Measurements from ENCODE around the gene CALHM3.
"Not testable (repeated sequence)": the region's sequence is repeated elsewhere in the genome, so short reads cannot be mapped to it uniquely, and the experiment has no call there.

The CALHM3 gene

DNA sequence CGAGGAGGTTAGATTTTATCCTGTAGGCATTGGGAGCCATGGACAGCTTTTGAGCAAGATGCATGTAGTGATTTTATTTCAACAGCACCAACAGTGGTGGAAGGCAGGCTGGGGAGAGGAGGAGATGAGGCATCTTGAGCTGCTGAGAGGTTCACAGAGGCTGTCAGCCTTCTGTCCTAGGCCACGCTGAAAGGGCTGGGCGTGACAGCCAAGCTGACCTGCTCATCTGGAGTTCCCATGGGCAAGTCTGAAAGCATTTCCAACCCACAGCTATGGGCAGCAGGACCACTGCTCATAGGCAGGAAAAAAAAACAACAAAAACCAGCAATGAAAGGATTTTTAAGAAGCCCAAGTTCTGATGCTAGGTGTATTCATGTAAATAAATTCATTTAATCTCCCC is 22.1 kb upstream of the CALHM3 start:
- no peak for DNase-seq

GRCh38 chr10:103500481-103500880 is 21.4 kb upstream of the CALHM3 start:
- no peak for DNase-seq

GRCh38 chr10:103499881-103500280 is 20.8 kb upstream of the CALHM3 start:
- no peak for DNase-seq

DNA sequence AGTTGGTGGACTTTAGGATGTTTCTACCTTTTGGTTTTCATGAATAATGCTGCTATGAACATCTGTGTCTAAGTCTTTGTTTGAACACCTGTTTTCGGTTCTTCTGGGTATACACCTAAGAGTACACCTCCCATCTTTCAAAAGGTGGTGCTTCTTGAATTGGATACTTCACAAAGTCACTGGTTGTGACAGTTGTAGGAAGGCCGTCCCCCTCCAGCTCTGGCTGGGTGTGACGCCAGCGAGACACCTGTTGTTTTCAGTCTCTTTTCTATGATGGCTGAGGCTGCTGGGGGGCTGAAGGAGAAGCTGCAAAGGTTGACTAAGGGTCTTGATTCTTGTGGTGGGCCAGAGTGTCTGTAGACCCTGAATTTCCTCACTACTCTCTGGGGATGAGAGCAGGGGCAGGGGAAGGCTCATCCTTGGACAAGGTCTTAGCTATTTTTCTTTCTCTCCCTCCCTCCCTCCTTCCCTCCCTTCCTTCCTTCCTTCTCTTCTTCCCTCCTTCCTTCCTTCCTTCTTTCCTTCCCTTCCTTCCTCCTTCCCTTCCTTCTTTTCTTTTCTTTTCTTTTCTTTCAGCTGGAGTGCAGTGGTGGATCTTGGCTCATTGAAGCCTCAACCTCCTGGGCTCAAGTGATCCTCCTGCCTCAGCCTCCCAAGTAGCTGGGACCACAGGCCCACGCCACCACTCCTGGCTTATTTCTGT is 20.0 kb upstream of the CALHM3 start:
- DNase-seq, result no peak

DNA sequence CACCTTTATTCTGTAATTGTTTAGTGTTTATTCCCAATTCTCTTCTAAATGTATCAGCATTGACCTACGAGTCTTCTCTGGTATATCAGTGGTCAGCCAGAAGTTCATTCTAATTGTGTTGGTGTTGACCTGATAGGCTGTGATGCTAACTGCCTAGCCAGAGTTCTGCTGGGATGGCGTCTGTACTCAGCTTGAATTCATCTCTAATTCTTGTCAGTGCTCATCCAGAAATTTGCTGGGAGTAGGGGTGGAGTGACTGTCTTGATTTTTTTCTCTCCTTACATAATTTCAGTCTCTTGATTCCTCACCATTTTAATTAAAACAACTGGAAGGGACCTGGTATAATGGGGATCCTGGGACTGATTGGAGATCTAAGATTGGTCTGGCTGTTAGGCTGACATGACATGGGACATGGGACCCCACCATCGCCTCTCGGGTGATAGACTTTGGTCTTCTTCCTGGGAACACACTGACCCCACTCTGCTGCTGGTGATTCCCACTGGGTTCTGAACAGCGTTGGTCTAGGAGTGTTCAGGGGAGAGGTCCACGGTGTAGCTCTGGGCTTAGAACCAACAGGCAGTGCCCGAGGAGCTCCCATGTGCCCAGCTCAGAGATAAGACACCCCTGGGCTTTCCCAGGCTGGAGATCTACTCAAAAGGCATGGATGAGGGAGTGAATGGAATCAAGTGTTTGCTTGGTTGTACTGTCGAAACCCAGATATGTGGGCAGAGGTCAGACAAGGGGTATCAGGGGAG is 18.3 kb upstream of the CALHM3 start:
- DNase-seq, result no peak

DNA sequence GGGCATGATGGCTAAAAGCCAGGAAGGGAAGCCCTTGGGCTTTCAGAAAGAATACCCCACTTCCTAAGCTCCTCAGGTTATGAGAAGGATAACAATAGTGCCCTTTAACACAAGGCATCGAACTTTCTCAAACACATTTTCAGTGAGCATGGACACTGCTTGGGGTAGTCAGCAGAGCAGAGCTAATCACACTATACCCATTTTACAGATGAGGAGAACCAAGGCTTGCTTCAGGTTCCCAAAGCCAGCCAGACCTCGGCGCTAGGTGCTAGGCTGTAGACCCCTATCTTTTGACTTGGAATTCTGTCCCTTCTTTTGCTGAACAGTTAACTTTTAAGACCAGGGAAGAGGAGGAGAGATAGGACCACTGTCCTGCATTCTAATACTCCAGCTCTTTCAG is 16.3 kb upstream of the CALHM3 start:
- no peak for DNase-seq

- DNase-seq, result peak; percentile 8
Observed at GRCh38 chr10:103493916-103494877, 15.2 kb upstream of the CALHM3 start.

DNA sequence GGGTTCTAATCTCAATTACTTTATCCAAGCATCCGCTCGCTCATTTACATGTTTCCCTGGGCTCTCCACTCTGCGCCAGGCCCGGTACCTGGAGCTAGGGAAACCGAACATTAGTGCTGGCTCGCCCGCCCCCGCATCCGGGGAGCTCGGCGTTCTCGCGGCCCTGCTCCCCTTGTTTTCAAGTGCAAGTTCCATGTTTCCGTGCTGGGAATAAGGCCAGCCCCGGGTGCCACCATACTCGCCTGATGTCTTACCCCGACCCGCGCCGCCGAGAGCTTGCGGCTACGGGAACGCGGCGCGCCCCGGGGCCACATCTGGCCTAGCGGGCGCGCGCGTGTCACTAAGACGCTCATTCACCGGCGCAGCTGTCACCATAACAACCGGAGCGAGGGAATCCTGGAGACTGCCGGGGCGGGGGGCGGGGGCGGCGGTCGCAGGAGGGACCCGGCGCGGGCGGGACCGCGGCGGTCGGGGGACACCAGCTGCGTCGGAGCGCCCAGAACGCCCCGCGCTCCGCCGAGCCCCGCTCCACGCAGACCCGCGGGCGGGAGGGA is 14.4 kb upstream of the CALHM3 start, which contains the start of gene NEURL1:
TSS of gene NEURL1 (plus strand) at position 344 of the 554 bp plus-strand sequence. CDS start 683 bp downstream, outside the sequence.
- no peak for DNase-seq

- no peak for DNase-seq
Observed at GRCh38 chr10:103492655-103493261, 13.7 kb upstream of the CALHM3 start.

- no peak for DNase-seq
Observed at GRCh38 chr10:103491729-103492364, 12.8 kb upstream of the CALHM3 start.

GRCh38 chr10:103490986-103491314 is 11.9 kb upstream of the CALHM3 start:
- no peak for DNase-seq

DNA sequence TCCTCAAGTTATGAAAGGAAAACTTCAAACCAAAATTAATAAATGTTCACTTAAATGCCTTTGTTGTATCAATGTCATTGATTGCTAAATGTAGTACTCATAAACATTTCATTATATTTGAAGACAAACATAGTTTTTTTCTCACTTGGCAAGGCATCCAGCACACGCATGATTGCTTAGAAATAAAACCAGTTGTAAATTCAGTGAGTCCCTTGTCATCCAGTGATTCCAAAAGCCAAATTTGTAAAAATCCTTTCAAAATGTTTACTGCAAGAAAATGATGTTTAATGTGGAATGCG is 8.3 kb upstream of the CALHM3 start:
- no peak for DNase-seq

- not testable (repeated sequence) for DNase-seq
Observed at GRCh38 chr10:103486635-103487409, 7.8 kb upstream of the CALHM3 start.

DNA sequence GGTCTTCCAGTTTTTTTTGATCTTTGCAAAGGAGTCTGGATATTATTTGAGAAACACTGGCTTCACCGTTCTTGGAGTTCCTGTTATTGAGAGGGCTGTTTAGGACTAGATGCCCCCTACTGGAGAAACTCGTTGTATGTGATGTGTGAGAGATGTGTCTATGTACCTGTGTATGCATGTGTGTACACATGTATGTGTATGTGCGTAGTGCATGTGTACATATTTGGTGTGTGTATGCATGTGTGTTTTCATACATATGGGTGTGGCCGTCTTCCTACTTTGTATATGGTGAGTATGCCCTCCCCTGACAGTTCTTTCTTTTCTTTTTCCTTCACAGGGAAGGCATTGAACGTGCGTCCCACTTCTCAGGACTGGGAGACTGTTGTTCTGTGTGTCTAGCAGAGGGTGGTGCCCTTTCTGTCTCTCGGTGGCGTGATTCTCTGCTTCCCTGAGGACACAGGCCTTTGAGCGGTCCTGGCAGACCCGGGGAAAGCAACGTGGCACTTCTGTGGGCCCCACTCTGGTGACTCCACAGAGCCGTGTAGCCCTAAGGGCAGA is 3.0 kb upstream of the CALHM3 start:
- DNase-seq, result peak; percentile 82

DNA sequence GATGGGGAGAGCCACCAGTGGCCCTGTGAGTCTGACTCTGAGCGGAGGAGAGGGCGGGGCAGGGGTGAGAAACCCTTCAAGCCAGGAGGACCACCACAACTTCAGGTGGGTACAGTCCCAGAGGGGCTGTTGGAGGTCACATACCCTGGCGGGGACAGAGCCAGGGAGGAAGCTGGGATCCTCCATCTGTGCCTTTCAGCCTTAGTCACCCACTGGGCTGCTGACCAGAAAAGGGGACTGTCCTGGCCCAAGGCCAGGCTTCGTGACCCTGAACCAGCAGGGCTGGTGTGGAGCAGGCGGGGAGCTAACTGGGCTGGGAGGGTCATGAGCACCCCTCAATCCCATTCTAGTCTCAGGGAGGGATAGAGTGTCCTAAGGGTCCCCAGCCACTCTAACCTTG is 1.5 kb upstream of the CALHM3 start:
- DNase-seq, result no peak

GRCh38 chr10:103478671-103479070 is 369 bp downstream of the CALHM3 start:
- DNase-seq, result no peak

- peak; percentile 21 for DNase-seq
Observed at GRCh38 chr10:103476046-103476768, 2.8 kb downstream of the CALHM3 start.

GRCh38 chr10:103475437-103475836 is 3.6 kb downstream of the CALHM3 start:
- no peak for DNase-seq

GRCh38 chr10:103474077-103474476 is 5.0 kb downstream of the CALHM3 start:
- no peak for DNase-seq

GRCh38 chr10:103473261-103473671 is 5.8 kb downstream of the CALHM3 start:
- no peak for DNase-seq

Data from inflammatory macrophage treated with lipopolysaccharide for 4 hours (primary cell).